GM11168 (cell line): ENCODE results near the gene TIMM44.
"Not testable (repeated sequence)": the region's sequence is repeated elsewhere in the genome, so short reads cannot be mapped to it uniquely, and the experiment has no call there.

Source experiments
- in situ Hi-C: fragments of 300-500 bp; cut with MboI; formaldehyde crosslinking; loops from one replicate; pipeline ENCODE4 v1.12.0; 2022; ENCODE audit warnings: low sequenced_read_pairs; ENCODE audit not compliant: unreplicated experiment

Gene TIMM44

GRCh38 chr19:7926727-7927604, 16.5 kb downstream of the TIMM44 start:
- in situ Hi-C loops = no loop called here

- in situ Hi-C loops = no loop called here
These were observed 17.3 kb downstream of the TIMM44 start, which contains the start of gene CTXN1 for GRCh38 chr19:7926021-7926726. CTXN1 (minus strand) TSS chr19:7926135; CDS start chr19:7925538, 597 bp downstream.

GRCh38 chr19:7925171-7925851, 18.2 kb downstream of the TIMM44 start:
- in situ Hi-C loops = no loop called here

- in situ Hi-C loops = no loop called here
These were observed 18.8 kb downstream of the TIMM44 start for GRCh38 chr19:7924651-7925170.

- in situ Hi-C loops = no loop called here
These were observed 19.2 kb downstream of the TIMM44 start for GRCh38 chr19:7924241-7924640.

- in situ Hi-C loops = no loop called here
These were observed 19.9 kb downstream of the TIMM44 start for GRCh38 chr19:7923295-7924191.

GRCh38 chr19:7922836-7923195, 20.6 kb downstream of the TIMM44 start:
- in situ Hi-C loops = no loop called here

- in situ Hi-C loops = no loop called here
These were observed 21.3 kb downstream of the TIMM44 start for GRCh38 chr19:7921967-7922835.

- in situ Hi-C loops = no loop called here
These were observed 22.0 kb downstream of the TIMM44 start for GRCh38 chr19:7921302-7921966.

- in situ Hi-C loops = no loop called here
These were observed 22.8 kb downstream of the TIMM44 start for GRCh38 chr19:7920519-7921301.

- in situ Hi-C loops = no loop called here
These were observed 23.6 kb downstream of the TIMM44 start, which contains the start of gene SNAPC2 for GRCh38 chr19:7919610-7920518. SNAPC2 (plus strand) TSS chr19:7920338; CDS start chr19:7920367, 29 bp downstream.

GRCh38 chr19:7918615-7919421, 24.6 kb downstream of the TIMM44 start:
- in situ Hi-C loops = no loop called here

- in situ Hi-C loops = not testable (repeated sequence)
These were observed 25.3 kb downstream of the TIMM44 start for GRCh38 chr19:7918062-7918614.

- in situ Hi-C loops = no loop called here
These were observed 26.0 kb downstream of the TIMM44 start for GRCh38 chr19:7917267-7918061.

- in situ Hi-C loops = no loop called here
These were observed 26.6 kb downstream of the TIMM44 start for GRCh38 chr19:7916955-7917266.
